RWPE1 (cell line): ENCODE results near the gene ITGAE.

Experiments
- CTCF ChIA-PET: fragments of 350-600 bp; sonication (Branson Sonifier 250); formaldehyde crosslinking; extraction: SDS; loops from one replicate; lab custom pipeline; 2021; lab: Yijun Ruan, JAX
- POLR2A ChIA-PET: fragments of 400-600 bp; formaldehyde crosslinking; extraction: SDS; loops from one replicate; lab custom pipeline; 2020; ENCODE audit warnings: antibody characterized with exemption; ENCODE audit not compliant: low non-redundant PET; lab: Yijun Ruan, JAX
- DNase-seq: peaks from one replicate; pipeline ENCODE4 v3.0.0; 2012; ENCODE audit warnings: low spot score
- H3K27ac ChIP-seq: fragments of 450-650 bp; 2 replicates; pipeline ENCODE4 v1.5.1; 2017
- TF ChIP-seq, protein P1 (sequence below): fragments of 450-650 bp; conservative IDR thresholded peaks from 2 replicates; pipeline ENCODE4 v1.5.1; 2017; ENCODE audit warnings: low read depth, mild to moderate bottlenecking

ITGAE gene

DNA sequence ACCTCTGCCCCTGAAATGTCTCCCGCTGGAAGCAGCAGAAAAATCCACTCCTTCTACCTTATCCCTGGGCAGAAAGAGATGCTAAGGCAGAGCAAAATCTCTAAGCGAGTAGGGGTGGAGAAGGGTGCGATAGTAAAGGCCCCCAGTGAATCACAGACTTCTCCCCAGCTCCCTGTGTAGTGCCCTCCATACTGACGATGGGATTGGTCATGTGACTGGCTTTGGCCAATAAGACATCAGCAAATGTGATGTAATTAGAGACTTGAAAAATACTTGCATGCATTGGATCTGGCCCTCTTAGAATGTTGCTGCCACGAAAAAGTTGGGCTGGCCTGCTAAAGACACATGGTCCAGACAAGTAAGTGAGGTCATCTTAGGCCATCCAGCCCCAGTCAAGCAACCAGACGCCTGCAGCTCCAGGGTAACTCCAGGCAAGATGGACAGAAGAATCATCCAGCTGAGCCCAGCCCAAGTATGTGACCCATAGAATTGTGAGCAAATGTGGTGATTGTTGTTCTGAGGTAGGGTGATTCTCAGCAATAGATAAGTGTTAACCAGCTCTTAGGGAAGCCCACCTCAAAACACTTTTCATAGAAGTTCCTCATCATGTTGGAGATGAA is 41.3 kb downstream of the ITGAE start:
- TF ChIP-seq, protein P1, sequence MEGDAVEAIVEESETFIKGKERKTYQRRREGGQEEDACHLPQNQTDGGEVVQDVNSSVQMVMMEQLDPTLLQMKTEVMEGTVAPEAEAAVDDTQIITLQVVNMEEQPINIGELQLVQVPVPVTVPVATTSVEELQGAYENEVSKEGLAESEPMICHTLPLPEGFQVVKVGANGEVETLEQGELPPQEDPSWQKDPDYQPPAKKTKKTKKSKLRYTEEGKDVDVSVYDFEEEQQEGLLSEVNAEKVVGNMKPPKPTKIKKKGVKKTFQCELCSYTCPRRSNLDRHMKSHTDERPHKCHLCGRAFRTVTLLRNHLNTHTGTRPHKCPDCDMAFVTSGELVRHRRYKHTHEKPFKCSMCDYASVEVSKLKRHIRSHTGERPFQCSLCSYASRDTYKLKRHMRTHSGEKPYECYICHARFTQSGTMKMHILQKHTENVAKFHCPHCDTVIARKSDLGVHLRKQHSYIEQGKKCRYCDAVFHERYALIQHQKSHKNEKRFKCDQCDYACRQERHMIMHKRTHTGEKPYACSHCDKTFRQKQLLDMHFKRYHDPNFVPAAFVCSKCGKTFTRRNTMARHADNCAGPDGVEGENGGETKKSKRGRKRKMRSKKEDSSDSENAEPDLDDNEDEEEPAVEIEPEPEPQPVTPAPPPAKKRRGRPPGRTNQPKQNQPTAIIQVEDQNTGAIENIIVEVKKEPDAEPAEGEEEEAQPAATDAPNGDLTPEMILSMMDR: no peak
- ChIA-PET POLR2A (no interaction called here), CTCF (interaction anchor here (0.6 to 0.8 kb wide), 3 partner anchors 14 to 553 kb away, joined by 3 to 5 read pairs (median 4); no protein-coding TSS in a partner anchor)
- no peak overlapping the region for H3K27ac ChIP-seq
- DNase-seq: no peak

DNA sequence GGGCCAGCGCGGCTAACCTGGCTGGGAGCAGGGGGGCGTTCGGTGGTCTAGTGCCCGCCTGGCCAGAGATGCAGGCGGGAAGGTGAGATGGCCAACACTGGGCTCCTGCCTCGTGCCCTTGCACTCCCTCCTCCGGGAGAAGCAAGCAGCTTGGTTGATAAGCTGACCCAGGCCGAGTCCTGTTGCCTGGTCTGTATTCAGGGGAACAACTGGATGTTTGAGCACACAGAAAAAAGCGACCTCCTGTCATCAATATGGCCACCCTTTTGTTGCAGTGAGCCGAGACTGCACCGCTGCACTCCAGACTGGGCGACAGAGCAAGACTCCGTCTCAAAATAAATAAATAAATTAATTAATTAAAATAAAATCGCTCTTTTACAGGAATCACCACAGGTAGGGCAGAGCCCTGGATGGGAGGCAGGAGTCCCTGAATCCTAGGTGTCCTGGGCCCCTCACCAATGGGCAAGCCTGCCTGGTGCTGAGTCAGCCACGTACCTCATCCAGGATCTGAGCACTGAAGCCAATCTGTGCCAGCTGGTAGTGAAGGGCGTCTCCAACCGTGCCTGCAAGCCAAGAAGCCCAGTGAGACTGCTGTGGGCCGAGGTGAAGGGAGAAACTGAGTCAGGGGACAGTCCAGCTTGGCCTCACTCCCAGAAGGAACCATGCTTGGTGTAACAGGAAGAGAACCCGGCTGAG is 45.5 kb downstream of the ITGAE start:
- no peak overlapping the region for H3K27ac ChIP-seq
- TF ChIP-seq, protein P1: no peak
- ChIA-PET CTCF (interaction anchor here (0.7 to 1.3 kb wide), 2 partner anchors 18 to 73 kb away, joined by 3 to 6 read pairs; no protein-coding TSS in a partner anchor), POLR2A (interaction anchor here (0.6 kb wide), 2 partner anchors 62 to 119 kb away, joined by 3 to 6 read pairs; partner anchors contain the start of gene SHPK)
- no peak for DNase-seq

DNA sequence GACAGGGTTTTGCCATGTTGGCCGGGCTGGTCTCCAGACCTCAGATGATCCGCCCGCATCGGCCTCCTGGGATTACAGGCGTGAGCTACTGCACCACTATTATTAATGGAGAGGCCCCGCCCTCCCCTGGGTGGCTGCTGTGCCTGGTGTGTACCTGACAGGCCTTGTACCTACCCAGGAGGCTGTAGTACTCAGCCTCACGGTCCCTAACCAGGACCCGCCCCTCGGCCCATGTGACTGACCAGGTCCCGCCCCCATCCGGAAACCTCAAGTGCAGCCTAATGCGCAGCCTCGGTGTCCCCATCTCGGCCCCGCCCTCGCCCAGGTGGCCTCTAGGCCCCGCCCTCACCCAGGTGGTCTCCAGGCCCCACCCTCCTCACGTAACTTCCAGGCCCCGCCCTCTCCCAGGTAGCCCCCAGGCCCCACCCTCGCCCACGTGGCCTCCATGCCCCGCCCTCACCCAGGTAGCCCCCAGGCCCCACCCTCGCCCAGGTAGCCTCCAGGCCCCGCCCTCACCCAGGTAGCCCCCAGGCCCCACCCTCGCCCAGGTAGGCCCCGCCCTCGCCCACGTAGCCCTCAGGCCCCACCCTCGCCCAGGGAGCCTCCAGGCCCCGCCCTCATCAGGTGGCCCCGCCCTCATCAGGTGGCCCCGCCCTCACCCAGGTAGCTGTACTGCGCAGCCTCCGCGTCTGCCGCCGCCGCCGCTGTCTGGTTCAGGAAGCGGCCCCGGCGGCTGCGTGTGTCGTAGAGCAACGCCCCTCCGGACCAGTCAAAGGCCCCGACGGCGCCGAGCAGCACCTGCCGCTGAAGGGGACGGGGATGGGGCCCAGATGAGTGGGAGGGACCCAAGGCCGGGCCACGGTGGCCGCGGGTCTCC is 46.3 kb downstream of the ITGAE start:
- TF ChIP-seq, protein P1: no peak
- POLR2A ChIA-PET: interaction anchor here (0.6 kb wide), 1 partner anchor 119 kb away, joined by 3 read pairs; the partner anchor contains the start of gene SHPK
- H3K27ac ChIP-seq: no peak overlapping the region
- CTCF ChIA-PET: interaction anchor here (1.0 kb wide), 2 partner anchors 17 to 73 kb away, joined by 4 to 7 read pairs; no protein-coding TSS in a partner anchor
- peak; percentile 95 for DNase-seq

DNA sequence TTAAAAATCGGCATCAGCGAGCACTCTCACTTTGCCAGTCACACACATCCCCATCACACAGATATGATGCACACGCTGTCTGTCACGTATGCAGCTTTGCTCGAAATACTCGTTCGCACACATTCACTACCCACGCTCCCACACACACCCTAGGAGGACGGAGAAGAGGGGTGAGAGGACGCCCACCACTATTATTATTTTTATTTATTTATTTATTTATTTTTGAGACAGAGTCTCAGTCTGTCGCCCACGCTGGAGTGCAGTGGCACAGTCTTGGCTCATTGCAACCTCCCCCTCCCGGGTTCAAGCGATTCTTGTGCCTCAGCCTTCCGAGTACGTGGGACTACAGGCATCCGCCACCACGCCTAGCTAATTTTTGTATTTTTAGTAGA is 46.9 kb downstream of the ITGAE start:
- DNase-seq: no peak
- CTCF ChIA-PET: interaction anchor here (1.0 kb wide), 2 partner anchors 16 to 73 kb away, joined by 4 to 7 read pairs; no protein-coding TSS in a partner anchor
- H3K27ac ChIP-seq: no peak overlapping the region
- TF ChIP-seq, protein P1: no peak
- POLR2A ChIA-PET: no interaction called here

DNA sequence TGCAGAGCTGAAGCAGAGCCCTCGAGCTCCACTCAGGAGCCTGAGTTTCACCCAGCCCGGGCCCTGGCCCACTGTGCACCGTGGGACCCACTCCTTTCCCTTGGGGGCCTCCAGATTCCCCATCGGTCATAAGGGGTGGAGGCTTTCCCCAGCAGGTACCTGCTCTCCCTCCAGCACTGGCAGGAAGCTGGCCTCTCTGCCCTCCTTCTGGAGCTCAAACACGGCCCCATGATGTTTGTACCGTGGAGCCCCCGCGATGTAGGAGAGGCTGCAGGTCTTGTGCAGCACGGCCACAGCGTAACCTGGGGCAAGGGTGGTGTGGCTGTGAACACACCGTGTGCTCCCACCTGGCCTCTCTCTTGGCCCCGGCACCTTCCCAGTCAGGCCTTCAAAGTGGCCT is 47.4 kb downstream of the ITGAE start:
- no peak overlapping the region for H3K27ac ChIP-seq
- TF ChIP-seq, protein P1: no peak
- DNase-seq: no peak
- ChIA-PET CTCF (interaction anchor here (1.0 kb wide), 2 partner anchors 16 to 74 kb away, joined by 4 to 7 read pairs; no protein-coding TSS in a partner anchor), POLR2A (no interaction called here)
